NCI-H1092 treated with DMSO at 0.1 percent for 48 hours (cell line): ENCODE measurements around the gene PNPLA1.

Source experiments
- DNase-seq: peaks from one replicate; lab custom pipeline; 2025; lab: John Stamatoyannopoulos, UW

The PNPLA1 gene

DNA sequence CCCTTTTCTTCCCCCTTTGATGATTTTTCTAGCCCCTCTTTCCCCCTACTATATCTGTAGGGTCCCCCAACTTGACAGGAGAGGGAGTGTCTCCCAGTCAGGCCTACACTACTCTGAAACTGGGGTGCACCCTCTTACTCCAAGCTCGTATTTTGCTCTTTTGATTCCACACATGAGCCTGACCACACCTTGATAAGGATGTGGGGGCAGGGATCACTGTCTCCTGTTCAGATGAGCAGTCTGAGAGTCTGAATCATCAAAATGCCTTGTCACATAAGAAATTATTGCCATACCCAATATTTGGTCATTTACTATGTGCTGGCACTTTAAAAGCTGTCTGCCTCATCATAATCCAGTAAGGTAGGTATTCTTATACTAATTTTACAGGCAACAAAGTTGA is 15.9 kb downstream of the PNPLA1 start:
- DNase-seq, result no peak

DNA sequence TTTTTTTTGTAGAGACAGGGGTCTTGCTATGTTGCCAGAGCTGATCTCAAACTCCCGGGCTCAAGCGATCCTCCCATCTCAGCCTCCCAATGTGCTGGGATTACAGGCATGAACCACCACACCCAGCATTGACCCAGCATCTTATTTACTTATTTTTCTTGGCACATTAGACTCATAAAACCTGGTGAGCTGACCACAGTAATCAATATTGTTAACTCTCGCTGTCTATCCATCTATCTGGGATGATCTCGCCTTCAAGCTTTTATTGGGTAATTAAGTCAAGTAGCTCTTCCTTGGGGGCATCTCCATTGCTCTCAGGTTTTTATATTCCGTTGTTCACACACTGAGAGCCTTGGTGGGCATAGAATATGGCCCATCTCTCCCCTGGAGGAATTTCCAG is 17.0 kb downstream of the PNPLA1 start:
- DNase-seq, result no peak

DNA sequence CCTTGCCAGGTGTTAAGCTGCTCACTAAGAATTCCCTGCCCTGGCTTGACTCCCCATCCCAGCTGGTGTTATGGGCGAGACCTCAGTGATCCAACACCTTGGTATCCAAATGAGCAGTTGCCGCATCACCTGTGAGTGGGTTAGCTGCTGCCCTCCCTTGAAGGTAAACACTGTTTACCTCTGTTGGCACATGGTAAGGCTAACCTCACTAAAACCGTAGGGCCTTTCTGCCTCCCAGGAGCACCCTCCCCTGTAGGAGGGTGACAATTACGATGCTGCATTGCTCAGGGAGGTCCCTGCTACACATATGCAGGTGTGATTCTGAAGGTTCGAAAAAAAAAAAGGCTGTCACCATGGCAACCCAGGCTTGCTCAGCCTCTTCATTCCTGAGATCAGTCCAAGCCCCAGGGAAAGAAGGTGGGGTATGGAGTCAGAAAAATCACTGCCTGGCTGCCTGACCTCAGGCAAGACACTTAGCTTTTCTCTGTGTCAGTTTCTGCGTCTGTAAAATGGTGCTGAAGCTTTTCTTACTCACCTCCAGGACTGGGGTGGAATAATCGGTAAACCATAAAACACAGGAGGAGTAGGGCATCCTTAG is 19.5 kb downstream of the PNPLA1 start:
- DNase-seq, result peak; percentile 5

DNA sequence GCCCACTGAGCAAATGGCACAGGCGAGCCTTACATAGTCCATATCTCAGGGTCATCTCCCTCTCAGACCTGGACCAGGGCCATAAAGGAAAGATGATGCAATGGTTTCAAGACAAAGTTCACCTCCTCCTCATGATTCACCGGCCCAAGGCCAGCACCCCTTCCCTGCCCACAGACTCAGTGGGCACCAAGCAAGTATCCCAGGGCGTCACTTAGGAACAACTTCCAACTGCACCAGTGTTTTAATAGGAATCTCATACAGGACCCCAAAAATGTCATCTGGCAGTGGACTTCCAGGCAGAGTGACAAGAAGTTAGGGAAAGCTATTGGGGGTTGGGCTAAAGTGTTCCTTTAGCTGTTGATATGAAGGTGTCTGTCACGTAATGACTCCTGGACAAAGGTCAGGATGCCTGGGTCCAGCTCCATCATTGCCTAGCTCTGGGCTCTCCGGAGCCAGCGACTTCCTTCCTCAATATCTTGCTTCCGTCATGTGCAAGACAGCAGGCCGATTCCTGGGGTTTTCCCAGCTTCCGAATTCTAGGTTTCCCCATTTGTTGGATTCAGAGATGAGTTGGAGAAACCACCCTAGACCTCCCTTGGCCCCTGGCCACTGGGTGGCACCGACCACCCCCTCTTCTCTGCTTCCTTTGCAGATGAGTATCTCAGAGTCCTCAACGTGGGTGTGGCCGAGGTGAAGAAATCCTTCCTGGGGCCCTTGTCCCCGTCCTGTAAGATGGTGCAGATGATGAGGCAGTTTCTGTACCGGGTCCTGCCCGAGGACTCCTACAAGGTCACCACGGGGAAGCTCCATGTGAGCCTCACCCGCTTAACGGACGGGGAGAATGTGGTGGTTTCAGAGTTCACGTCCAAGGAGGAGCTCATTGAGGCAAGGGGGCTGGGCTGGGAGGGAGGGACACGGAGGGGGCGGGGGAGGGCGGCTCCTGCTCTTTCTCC is 21.1 kb downstream of the PNPLA1 start:
- no peak for DNase-seq

DNA sequence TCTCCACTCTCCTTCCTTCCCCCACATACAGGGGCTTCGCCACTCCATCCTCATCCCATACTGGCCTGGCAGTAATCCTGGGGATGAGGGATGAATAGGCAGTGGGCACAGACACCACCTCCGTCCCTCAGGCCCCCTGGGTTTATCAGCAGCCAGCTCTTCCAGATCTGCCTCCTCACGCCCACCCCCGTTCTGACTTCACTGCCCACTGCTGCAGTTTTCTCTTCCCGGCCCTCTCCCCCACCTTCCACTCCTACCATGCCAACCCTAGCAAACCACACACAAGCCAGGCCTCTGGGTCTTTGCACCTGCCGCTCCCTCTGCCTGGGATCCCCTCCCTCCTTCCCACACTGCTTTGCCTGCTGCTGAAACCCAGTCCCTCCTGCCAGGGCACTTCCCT is 22.3 kb downstream of the PNPLA1 start:
- no peak for DNase-seq

DNA sequence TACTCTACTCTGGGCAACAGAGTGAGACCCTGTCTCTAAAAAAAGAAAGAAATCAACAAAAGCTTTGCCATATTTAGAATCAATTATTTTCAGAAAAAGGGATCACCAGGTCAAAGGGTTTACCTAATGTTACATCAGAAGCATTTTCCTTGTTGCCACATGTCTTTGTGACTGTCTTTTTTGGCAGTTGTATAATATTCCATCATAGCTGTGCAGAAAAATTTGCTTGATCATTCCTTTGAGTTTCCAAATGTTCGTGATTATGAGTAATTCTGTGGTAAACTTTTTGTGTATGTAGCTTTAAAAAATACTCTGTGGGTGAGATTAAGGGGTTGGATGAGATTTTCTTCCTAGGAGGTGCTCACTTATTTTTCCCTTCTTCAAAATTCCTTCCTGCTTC is 26.4 kb downstream of the PNPLA1 start:
- no peak for DNase-seq

DNA sequence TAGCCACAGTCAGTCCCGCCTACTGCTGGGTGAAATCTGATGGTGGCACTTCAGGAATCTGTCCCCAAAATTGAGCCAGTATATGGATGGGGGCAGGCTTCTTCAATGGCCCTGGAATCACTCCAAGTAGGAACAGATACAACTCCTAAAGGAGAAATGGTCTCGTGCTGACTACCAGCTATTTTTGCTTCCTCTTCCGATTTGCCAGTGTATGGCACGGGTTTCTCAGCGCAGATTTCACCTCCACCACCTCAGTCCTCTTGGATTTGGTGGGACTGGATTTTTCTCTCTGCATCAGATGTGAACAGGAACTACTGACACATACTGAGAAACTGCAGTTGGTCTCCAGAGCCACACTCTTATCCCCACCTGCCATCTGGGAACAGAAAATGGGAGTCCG is 27.2 kb downstream of the PNPLA1 start:
- DNase-seq, result no peak

DNA sequence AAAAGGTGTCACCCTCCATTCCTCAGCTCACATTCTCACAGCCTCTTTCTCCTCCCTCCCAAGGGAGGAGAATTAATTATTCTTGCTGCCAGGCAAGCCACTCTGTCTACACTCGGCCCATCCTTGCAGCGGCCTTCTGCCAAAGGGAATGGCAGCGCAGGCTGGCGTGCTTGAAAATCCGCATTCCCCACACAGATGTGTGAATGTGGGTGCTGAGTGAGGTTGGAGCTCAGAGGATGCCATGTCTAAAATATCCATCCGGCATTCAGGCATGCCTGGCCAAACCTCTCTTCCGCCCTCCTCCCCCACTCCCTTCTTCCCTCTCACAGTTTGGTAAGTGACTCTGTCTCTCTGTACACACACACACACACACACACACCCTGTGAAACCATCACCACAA is 27.7 kb downstream of the PNPLA1 start:
- no peak for DNase-seq

DNA sequence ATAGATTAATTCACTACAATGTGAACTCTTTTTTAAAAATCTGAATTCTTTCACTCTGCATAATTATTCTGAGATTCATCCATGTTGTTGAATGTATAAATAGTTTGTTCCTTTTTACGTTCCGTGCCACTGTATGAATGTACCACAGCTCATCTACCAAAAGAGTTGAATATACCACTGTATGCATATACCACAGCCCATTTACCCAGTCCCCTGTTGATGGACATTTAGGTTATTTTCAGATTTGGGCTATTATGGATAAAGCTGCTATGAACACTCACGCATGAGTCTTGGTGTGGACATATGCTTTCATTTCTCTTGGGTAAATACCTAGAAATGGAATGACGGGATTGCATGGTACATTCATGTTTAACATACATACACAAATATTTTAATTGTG is 28.2 kb downstream of the PNPLA1 start:
- DNase-seq, result no peak

DNA sequence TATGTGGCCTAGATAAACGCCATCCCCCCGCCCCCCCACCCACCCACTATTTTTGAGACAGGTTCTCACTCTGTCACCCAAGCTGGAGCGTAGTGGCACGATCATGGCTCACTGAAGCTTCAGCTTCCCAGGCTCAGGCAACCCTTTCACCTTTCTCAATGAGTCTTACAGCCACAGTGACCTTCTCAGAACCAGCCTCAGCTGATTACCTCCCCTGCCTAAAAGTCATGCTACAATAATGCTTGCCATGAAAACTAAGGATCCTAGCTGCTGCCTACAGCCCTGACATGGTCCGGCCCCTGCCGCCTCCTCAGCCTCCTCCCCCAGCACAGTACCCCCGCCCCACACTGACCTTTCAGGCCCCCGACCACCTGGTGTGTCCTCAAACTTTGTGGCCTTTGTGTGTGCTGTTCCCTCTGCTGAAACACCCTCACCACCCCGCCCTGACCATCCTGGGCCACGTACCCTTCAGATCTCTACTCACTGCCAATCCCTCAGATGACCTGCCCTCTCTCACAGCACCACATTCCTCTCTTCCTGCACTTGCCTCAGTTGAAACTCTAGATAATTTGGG is 31.3 kb downstream of the PNPLA1 start:
- DNase-seq, result no peak

DNA sequence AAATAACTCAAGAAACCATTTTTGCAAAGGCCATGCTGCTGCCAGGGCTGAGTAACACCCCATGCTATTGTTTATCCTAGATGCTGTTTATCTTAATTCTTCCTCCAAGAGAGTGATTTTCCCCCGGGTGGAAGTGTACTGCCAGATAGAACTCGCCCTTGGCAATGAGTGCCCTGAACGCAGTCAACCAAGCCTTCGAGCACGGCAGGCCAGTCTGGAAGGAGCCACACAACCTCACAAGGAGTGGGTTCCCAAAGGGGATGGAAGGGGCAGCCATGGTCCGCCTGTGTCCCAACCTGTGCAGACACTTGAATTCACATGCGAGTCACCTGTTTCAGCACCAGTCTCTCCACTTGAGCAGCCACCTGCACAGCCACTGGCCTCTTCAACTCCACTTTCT is 31.9 kb downstream of the PNPLA1 start:
- no peak for DNase-seq

DNA sequence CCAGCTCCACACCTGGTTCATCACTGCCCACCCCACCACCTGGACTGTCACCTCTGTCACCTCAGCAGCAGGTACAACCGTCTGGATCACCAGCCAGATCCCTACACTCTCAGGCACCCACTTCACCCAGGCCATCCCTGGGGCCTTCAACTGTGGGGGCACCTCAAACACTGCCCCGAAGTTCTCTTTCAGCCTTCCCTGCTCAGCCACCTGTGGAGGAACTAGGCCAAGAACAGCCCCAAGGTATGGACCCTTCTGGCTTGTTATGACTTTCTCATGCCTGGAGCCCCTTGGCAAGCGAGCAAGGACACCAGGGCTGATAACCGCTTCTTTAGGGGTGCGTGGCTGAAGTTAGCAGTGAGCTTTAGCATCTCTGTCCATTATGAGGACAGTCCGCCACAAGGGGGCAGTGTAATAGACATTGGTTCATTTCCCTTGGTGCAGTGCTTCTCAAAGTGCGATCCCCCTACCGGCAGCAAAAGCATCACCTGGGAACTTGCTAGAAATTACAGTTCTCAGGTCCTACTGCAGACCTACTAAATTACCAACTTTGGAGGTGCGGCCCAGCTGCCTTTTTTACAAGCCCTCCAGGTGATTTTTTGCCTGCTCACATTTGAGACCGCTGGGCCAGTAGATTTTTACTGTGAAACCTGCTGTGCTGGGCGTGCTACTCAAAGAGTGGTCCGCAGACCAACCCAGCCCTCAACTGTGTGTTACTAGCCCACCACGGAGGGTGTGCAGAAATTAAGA is 32.5 kb downstream of the PNPLA1 start:
- DNase-seq, result peak; percentile 70

DNA sequence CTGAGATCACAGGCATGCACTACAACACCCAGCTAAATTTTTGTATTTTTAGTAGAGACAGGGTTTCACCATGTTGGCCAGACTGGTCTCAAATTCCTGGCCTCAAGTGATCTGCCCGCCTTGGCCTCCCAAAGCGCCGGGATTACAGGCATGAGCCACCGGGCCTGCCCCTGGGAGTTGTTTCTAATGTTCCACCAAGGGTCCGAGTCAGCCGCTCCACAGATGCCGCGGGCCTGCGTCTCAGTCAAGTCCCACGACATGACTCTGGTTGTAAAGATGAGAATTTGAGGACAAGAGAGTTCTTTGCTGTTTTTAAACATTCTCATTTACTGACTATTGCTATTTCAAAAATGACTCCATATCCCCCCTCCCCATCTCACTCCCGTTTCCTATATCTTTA is 36.0 kb downstream of the PNPLA1 start:
- DNase-seq, result no peak

DNA sequence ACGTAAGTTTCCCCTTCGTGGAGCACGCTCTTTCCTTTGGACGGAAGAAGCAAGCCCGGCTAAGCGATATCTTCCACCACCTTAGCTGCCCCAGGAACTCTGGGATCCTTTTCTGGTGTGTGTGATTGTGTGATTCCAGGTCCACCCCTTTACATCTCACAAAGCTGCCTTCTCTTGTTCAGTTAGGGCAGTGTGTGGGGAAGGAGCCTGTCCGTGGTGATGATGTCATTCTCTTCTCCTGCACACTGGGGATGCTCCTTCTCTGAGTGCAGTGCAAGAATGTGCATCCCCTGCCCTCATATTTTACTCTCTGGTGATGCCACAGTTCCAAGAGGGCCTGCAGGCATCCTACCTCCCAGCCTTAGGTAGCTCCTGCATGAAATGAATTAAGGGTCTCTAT is 36.5 kb downstream of the PNPLA1 start:
- no peak for DNase-seq

DNA sequence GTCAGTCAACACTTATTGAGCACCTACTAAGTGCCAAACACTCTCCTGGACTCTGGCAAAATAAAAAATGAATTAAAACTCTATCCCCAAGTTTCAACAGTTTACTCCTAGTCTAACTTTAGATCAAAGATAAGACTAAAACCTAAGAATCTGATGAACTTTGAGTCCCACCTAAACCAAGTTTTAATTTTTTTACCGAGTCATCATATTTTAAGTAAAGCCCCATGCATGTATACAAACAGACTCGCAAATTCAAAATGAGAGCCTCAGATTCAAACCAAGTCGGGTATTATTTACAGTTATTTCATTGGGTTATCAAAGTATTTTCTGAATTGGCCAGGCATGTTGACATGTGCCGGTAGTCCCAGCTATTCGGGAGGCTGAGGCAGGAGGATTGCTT is 38.7 kb downstream of the PNPLA1 start:
- DNase-seq, result no peak

DNA sequence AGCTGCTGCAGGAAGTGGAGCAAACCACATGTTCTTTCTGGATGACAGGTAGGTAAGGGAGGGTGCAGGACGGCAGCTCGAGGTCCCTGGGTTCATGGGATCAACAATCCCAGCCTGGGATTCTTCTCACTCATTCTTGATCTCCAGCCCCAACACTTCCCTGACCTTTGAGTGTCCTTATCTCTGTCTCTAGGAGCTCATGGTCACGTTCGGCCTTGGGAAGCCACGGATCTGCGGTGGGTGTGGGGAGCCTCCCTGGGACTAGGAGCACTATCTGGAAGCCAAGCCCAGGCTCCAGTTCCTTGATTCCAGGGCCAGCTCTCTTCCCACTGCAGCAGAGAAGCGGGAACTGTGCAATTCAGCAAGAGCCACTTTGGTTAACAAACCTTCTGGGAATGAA is 39.3 kb downstream of the PNPLA1 start:
- DNase-seq, result no peak

DNA sequence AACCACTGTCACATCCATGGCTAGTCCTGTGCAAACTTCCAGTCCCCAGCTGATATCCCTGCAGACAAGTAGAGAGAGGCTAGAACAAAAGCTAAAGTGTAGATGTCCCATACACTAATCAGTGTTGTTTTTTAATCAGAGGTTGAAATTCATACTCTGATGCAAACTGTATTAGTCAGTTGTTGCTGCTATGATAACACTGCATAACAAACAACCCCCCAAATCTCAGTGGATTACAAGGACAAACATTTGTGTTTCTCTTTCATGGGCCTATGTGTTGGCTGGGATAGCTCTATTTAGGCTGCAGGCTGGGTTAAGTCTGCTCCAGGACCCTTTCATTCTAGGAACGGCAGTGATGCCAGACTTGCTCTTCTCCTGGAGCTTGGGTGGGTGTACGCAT is 40.0 kb downstream of the PNPLA1 start:
- DNase-seq, result no peak

DNA sequence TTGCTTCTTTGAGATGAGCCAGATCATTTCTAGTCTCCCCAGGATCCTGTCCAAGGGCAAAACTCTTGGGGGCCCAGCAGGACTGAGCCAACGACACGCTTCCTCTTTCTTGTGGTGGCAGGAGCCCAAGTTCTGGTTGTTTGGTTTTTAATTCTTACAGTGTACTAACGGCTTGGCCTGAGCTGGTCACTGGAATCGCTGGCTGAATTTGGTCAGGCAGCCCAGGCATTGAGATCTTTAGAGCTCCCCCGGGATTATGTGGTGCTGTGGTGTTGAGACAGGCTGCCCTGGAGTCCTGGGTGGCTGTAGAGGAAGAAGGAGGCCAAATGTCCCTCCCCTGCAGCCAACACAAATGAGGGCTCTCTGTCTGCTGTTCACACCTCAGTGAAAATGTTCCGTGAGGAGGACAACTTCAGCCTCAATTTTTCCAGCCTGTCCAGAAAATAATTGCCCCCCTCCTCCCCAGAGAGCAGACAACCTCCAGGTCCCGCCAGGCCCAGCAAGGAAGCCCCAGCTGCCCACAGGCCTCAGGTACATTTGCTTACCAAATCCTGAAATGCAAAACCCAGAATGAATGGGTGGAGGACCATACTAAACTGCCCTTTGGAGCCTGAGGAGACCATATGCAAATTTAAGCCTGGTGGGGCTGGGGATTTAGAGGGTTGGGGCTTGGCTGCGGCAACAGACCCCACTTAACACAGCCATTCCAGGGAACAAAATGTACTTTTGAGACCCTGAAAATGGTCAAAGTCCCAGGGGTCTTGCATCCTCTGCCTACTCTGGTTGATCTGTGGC is 43.2 kb downstream of the PNPLA1 start:
- no peak for DNase-seq

DNA sequence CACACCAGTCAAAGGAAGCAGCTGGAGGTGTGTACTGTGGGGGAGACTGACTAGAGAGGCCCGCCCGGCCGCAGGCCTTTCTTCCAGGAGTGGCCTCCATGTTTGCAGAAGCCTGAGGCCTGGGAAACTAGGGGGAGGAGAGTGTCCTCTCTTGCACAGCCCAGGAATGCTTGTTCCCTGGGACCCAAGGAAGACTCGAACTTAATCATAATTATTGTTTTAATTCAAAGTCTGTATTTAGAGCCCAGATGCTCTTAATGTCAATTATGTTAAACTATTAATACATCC is 43.7 kb downstream of the PNPLA1 start:
- DNase-seq, result no peak

DNA sequence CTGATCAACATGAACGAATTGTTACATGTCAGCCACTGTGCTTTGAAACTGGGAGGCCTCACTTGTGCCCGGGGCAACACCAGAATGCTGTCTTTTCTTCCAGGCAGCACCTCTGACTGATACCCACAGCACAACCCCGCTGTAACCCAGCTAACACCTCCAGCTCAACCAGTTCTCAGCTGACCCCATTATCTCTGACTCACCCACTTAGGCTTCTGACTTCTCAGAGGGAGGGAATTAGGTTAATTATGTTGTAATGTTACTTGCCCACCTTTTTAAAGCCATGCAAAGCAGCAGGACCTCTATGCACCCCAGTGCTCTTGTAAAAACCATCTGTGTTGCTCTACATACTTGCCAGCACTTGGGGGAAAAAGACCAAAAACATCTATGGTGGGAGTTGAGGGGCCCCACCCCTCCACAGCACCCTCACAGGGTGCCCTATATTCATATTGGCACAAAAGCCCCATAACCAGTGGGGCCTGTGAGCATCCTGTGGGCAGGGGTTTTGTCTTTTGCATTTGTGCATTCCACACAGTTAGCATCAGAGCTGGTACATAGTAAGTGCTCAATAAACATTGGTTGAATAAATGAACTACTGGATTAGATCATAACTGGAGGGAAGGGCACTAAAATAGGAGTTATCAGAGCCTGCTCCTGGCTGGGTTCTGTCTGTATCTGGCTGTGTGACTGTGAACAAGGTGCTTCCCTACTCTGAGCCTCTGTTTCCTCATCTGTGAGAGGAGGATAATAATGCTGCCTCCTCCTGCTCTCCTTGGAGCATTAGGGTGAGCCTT is 44.6 kb downstream of the PNPLA1 start:
- no peak for DNase-seq

DNA sequence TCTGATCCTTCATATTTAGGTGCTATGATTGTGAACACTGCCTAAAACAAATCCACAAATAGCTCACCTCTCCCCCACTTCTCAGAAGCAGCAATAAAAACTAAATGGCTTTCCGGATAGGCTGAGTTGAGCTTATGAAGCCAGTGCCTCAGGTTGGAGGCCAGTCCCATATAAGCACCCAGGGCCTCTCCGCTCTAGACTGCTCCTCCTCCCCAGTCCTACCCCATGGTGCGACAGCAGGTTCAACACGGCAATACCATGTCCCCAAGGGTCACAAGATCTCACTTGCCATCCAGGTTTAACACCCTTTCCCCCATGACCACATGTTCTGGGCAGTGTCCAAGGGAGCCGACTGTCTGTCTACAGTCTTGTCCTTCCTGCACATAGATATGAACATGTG is 46.1 kb downstream of the PNPLA1 start:
- DNase-seq, result no peak
